ENCODE results near the gene HS2ST1.
"Not testable (repeated sequence)": the region's sequence is repeated elsewhere in the genome, so short reads cannot be mapped to it uniquely, and the experiment has no call there.

The HS2ST1 gene

DNA sequence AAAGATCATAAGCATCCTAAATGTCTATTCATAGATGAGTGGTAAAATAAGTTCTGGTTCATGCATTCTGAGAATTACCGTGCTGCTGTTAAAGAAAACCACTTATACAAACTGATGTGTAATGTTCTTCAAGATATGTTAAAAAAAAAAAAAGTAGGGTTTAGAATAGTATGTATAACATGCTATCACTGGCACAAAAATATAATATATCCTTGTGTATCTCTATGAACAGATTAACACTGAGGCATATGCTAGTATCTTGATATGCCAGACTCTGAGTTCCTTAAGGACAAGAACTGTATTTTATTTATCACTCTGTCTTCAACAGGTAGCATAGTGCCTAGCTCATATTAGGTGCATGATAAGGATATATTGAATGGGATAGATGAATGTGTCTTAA is 108.9 kb downstream of the HS2ST1 start:
- DNase-seq (ENCODE audit: low spot score) = no peak

DNA sequence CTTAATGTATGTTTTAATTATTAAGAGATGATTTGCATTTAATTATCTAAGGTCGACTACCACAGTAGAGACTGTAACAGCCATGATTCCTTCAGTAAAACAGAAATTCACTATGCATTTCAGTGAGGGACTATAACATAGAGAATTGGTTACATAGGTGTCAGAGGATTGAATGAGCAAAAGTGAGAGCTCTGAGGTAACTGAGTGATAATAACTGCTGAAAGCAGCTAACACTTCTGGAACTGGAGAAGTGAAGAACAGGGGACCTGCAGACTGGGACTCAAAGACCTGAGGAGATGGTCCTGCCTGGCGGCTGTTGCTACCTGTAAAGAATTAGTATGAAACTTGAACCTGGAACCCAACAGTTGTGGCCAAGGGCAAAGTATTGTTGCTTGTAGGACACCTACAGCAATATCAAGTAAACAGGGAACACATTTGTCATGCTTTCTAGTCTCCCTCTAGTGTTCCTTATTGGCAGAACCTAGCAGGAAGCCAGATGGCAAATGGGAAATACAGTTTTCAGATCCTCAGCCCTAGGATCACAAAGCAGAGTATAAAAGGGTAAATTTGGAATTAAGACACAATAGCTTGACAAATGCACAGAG is 110.6 kb downstream of the HS2ST1 start:
- DNase-seq (ENCODE audit: low spot score) = peak; percentile 37

DNA sequence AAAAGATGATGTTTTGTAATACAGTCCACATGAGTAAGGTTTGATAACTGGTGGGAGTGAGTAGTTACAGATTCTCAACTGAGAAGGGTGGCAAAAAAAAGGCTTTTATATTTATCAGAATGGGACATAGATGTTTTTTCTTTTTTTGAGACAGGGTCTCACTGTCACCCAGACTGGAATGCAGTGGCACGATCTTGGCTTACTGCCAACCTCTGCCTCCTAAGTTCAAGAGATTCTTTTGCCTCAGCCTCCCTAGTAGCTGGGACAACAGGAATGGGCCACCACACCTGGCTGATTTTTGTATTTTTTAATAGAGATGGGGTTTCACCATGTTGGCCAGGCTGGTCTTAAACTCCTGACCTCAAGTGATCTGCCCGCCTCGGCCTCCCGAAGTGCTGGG is 113.1 kb downstream of the HS2ST1 start:
- DNase-seq (ENCODE audit: low spot score) = not testable (repeated sequence)

DNA sequence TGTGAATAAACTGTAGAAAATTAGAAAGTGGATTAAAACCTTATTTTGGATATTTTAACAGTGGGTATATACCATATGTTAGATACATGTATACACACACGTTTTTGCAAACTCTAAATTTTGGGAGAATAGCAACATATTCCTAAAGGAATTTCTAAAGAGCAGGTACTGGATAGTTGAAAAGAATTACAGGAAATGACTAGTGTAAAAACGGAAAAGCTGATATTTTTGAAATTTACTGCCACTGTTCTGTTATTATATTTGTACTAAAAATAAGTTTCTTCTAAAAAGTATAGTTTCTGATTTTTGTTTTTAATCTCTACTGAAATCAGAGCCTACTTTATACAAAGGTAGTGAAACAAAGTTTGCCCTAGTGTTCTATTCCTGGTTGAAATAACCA is 114.1 kb downstream of the HS2ST1 start:
- no peak for DNase-seq (ENCODE audit: low spot score)

DNA sequence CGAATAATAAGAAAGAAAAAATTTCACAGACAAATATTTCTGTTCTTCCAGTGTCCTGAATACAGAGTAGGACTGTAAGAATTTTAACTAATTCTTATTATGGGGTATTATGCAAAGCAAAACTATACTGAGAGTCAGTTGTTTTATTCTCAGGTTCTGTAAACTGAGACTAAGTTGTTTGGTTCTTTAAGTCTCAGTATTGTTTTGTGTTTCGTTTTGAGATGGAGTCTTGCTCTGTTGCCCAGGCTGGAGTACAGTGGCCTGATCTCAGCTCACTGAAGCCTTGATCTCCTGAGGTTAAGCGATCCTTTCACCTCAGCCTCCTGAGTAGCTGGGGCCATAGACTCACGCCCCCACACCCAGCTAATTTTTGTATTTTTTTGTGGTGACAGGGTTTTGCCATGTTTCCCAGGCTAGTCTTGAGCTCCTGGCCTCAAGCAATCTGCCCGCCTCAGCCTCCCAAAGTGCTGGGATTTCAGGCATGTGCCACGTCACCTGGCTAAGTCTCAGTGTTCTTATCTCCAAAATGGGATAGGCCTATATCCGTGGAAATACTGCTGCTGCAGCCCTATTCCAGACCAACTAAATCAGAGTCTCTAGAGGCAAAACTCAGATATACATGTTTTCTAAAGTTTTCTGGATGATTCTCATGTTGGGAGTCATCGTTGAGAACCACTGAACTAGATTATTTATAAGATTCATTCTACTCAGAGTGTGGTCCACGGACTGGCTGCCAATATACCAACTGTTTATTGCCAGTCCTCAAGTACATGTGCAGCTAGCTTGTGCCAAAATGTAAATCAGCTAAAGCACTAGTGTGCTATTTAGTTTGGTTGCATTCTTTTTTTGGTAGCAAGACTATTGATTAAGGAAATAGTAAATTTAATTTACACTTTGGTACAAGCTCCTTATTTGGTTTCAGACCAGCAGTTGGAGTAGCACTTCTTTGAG is 116.6 kb downstream of the HS2ST1 start:
- DNase-seq (ENCODE audit: low spot score) = no peak

DNA sequence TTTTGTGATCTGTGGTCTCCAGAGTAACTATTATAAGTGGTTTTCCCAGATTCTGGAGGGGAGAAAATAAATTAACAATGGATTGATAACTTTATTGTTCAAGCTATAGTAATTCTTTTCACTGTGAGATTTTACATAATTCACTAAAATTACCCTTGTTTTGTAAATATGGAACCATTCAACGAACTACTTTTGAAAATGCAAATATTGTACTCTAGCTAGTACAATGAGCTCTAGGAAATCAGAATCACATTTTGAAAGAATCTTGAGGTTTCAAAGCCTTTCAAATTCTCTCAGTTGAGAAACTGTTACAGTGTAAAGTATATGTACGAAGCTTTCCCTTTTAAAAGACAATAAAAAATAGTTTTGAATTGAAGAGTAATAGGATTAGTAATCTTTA is 119.9 kb downstream of the HS2ST1 start:
- DNase-seq (ENCODE audit: low spot score) = no peak

DNA sequence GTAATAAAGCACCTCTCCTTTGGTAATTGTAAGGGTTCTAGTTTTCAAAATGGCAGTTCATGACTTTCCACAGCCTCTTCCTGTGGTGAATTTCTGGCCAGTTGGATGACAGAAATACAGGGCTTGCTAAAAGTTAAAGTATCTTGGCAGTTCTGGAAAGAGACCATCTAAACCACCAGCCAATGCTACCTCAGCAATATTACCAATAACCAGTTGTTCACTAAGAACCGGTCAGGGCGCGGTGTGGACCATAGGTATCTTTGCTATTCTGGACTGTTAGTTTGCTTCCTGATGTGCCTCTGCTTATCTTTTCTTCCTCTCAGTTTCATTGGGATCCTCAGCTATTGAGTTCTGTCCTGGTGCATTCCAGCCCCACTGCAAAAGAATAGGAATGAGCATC is 124.7 kb downstream of the HS2ST1 start:
- no peak for DNase-seq (ENCODE audit: low spot score)

DNA sequence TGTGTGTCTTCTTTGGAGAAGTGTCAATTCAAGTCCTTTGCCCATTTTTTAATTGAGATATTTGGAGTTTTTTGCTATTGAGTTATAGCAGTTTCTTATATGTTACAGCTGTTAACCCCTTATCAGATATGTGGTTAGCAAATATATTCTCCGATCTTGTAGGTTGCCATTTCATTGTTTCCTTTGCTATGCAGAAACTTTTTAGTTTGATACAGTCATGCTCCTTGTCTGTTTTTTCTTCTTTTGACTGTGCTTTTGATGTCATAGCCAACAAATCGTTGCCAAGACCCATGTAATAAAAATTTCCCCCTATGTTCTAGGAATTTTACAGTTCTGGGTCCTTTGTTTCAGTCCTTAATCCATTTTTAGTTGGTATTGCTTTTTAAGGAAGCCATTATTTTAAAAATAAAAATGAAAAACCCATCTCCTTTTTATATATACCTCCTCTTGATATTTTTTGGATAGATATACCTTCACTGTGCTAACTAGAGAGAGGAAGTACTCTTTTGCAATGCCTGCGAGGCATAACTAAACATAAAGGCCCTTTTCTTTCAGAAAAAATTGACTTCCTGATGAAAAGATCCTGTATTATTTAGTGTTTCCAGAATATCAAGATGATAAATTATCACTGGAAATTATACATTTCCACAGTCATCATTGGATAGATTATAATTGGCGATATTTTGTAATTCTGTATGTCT is 127.8 kb downstream of the HS2ST1 start:
- DNase-seq (ENCODE audit: low spot score) = no peak

DNA sequence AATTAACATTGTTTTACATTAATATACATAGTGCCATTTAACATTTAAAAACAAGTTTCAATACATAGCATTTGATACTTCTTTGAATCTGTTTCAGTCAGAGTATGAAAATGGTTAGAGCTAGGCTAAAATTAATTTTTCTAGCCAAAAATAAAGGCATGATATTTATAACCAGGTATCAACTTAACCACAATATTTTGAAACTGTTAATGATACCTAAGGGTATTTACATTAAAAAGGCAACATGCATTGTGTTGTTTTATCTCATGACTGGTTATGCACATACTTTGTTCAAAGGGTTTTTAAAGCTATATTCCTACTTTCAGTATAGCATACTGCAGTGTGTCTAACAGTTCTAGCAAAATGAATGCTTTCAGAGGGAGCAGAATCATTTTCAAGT is 130.0 kb downstream of the HS2ST1 start:
- no peak for DNase-seq (ENCODE audit: low spot score)

DNA sequence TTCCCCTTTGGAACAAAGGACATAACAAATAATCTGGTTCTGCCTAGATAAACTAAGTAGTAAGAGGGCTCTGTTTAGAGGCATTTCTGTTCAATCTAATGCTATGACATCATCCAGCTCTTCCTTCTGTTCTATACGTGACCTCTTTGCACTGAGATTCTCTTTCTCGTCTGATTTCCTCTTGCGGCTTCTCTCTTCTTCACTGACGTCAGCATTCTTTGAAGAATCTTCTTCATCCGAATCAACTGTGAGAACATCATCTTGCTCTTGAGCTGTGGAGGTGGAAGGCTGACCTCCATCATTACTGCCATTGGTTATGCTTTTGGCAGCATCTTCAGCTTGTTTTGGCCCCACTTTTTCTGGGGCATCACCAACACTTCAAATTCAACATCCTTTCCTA is 130.4 kb downstream of the HS2ST1 start:
- DNase-seq (ENCODE audit: low spot score) = no peak

DNA sequence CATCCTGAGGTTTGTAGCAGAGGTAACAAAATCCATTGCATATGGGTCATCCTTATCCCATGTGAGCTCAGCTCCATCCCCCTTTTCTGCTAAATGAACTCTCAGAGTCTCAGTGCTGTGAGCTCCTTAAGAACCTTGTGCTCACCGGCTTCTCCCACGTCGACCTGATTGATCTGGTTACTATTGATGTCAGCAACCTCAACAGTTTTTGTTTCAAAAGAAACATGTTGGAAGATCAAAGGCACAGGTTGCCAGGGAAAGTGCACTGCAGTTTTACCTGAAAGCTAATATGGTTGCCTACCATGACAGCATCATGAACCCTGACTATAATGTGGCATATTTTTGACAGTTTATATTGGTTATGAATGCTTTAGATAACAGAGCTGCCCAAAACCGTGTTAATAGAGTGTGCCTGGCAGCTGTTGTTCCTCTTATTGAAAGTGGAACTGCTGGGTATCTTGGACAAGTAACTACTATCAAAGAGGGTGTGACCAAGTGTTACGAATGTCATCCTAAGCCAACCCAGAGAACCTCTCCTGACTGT is 131.4 kb downstream of the HS2ST1 start:
- DNase-seq (ENCODE audit: low spot score) = peak; percentile 6

DNA sequence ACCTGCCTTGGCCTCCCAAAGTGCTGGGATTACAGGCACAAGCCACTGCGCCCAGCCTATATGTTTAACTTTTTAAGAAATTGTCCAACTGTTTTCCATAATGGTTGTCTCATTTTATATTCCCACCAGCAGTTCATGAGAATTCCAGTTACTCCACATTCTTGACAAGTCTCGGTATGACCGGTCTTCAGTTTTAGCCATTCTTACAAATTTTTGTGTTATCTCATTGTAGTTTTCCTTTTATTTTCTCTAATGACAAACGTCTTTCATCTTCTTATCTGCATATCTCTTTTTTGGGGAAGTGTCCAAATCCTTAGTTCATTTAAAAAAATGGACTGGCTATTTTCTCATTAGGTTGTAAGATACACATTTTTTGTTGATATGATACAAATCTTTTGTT is 132.5 kb downstream of the HS2ST1 start:
- no peak for DNase-seq (ENCODE audit: low spot score)

DNA sequence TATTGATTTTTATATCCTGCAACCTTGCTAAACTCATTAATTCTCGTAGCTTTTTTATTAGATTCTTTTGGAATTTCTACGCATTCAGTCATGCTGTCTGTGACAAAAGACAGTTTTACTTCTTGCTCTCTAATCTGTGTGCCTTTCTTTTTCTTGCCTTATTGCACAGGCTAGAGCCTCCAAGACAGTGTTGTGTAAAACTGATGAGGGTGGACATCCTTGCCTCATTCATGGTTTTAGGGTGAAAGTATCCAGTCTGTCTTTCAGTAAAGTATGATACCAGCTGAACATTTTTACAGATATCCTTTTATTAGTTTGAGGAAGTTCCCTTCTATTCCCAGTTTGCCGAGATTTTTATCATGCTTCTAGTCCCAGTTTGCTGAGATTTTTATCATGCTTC is 133.8 kb downstream of the HS2ST1 start:
- no peak for DNase-seq (ENCODE audit: low spot score)

DNA sequence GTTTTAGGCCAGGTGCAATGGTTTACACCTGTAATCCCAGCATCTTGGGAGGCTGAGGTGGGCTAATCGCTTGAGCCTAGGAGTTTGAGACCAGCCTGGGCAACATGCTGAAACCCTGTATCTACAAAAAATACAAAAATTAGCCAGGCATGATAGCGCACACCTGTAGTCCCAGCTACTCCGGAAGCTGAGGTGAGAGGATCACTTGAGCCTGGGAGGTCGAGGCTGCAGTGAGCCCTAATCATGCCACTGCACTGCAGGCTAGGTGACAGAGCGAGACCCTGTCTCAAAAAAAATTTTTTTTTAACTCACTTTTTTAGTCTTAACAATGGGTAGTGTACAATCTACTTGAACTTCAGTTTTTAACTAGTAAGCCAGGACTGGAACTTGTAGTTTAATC is 137.5 kb downstream of the HS2ST1 start:
- no peak for DNase-seq (ENCODE audit: low spot score)

DNA sequence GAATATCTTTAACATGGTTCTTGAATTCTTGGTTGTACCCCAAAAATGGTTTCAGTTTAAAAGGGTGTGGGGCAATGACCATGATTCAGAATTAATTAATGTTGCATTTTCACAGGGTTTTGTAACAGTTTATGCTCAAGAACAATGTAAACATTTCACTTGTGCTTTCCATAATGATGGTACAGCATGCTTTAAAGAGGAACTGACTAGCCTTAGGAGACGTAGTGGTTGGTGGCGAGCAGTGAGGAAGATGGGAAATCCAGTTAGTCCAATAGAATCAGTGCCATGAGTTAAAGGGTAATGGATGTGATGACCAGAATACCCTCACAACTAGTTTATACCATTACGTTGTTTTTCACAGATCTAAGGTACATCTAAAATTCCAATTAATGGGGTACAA is 138.0 kb downstream of the HS2ST1 start:
- DNase-seq (ENCODE audit: low spot score) = no peak

DNA sequence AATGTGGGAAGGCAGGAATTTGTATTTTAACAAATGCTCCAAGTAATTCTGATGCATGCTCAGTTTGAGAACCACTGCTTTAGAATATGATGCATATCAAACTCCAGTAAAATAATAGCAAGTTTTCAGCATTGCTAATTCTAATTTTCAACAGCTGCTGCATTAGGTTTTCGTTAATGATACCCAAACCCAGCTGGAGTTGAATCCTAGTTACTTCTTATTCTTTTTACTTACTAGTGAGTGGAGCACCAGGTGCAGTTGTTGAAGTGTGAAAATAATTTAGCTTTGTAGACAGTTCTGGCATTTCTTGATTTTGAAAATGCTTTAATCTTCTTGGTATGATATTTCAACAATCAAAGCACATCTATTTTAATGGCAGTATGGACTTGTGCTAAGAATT is 138.5 kb downstream of the HS2ST1 start:
- no peak for DNase-seq (ENCODE audit: low spot score)

DNA sequence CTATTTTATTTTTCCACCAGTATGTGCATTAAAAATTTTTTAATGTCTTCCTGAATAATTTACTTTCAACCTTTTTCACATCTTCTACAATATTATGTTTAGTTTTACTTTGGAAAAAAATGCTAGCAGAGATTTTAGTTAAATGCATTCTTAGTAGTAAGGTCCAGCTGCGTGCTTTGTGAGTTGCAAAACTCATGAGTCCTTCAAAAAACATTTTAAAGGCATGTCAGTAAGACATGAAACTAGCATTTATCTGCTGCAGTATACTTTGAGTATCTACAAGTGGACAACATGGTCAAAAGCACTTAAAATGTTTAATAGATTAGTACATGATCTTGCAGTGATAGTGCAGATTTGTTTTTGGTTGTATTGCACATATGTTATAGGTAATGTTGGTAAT is 139.0 kb downstream of the HS2ST1 start:
- DNase-seq (ENCODE audit: low spot score) = no peak

DNA sequence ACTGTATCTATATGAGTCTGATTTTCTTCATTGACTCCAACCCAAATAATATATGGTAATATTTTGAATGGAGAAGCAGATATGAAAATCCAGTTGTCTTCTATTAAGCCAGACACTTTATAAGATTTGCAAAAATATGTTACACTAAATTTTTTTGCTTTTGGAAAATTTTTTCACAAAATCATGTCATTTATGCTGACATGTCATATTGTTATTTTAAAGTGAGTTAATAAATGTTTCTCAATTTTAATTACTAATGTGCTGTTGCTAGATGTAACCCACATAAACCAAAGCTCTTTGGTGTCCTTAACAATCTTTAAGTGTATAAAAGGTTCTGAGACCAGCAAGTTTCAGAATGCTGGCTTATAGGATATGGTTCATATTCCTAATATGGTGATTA is 142.5 kb downstream of the HS2ST1 start:
- DNase-seq (ENCODE audit: low spot score) = no peak

DNA sequence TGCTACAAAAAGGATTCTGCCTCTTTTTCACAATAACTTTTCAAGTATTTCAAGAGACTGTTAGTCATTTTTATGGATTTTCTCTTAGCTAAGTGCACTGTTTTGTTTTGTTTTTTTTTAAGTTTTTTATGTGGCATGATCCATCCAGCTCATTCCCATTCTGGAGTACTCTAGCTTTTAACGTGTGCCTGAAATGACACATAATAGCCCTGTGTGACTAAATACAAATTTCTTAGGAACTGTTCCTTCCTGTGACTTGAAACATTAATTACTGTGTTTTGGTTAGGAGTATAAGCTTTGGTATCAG is 143.9 kb downstream of the HS2ST1 start:
- DNase-seq (ENCODE audit: low spot score) = peak; percentile 16

DNA sequence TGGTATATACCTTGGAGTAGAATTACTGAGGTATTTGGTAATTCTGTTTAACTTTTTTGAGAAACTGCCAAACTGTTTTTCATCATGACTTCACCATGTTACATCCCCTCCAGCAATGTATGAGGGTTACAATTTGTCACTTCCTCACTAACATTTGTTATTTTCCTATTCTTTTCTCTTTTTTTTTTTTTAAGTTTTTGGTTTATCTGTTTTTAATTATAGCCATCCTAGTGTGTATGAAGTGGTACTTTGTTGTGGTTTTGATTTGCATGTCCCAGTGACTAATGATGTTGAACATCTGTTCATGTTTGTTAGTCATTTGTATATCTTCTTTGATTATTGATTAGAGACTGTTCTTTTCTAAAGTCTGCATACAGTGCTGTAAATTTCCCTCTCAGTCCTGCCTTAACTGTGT is 147.3 kb downstream of the HS2ST1 start:
- DNase-seq (ENCODE audit: low spot score) = no peak

DNA sequence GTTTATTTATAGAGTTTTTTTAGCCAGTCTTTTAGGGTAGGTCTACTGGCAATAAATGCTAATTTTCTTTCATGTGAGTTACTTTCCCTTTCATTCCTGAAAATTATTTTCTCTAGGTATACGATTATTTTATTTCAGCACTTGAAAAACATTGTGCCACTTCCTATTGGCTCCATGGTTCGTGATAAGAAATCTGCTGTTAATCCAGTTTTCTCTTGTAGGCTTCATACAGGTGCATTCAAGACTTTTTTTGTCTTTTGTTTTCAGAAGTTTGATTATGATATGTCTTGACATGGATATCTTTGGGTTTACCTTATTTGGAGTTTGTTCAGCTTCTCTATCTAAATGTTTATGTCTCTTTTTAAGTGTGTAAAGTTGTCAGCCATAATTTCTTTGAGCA is 148.3 kb downstream of the HS2ST1 start:
- no peak for DNase-seq (ENCODE audit: low spot score)

DNA sequence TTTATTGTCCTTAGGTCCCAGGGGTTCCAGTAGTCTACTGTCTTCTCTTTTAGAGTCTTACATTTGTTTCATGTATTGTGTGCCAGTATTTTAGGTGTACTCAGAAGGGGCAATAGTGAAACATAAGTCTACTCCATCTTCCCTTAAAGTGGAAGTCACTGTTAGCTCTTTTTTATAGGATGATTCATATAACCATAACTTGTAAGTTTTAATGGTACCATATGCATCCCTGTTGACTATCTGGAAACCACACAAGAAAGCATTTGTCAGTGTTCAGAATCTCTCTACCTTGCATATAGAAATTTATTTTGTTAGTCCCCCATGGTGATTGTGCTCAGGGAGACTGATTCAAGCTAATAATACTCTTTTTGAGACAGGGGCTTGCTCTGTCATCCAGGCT is 149.9 kb downstream of the HS2ST1 start:
- no peak for DNase-seq (ENCODE audit: low spot score)

DNA sequence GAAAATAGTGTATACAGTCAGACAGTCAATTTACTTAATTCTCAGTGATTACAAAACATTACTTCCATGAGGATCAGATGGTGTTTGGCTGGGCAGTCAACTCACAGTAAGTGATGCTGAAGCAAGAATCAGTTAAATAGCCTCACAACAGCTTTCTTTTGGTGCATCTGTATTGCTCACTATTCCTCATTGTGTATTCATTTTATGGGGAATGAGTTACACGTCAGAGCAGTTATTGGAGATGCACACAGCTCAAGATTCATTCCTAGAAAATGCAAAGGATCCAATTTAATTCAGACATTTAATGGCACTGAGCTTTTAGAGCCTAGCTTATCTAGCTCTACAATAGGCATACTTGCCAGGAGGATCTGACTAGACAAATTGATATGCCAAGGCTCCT is 150.6 kb downstream of the HS2ST1 start:
- no peak for DNase-seq (ENCODE audit: low spot score)

All from AG20443 (cell line).